ENCODE data around the gene BCAS3.

DNA sequence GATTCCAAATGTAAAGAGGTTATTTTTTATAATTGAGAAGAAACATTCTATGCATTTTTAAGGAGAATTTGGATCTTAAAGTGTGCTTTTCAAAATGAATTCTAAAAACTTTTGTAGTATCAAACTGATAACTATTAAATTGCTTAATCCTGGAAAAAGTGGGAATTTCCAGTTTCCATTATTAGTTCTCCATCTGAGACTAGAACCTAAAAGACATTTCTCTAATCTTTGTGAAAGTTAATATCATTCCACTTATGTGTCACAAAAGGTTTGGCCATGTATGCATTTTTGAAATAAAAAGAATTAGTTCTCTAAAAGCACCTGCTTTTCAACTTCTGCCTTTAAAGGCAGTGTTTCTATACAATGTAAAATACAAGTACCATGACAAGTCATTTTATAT is 155.0 kb downstream of the BCAS3 start:
- no peak for TF ChIP-seq TCF12 (IDR thresholded peaks at IDR 0.05; ENCODE audit: low read depth)
- no peak for TF ChIP-seq TAF1 (IDR thresholded peaks at IDR 0.05; ENCODE audit: low read depth)
- TF ChIP-seq TEAD4 (IDR thresholded peaks at IDR 0.05), result no peak
- TF ChIP-seq YY1 (IDR thresholded peaks at IDR 0.05; ENCODE audit: low read depth), result no peak

Data from Ishikawa (cell line).